HG03520 (cell line): ENCODE measurements around the gene MFAP3L.

Source experiments
- ATAC-seq: cut with Tn5 transposase; IDR thresholded peaks from one replicate; pipeline ENCODE4 v1.9.1; 2021; ENCODE audit warnings: mild to moderate bottlenecking, moderate library complexity; ENCODE audit not compliant: unreplicated experiment

The MFAP3L gene

GRCh38 chr4:170022211-170022610, 4.0 kb downstream of the MFAP3L start:
- no peak for ATAC-seq

- ATAC-seq, result no peak
These were observed 8.9 kb downstream of the MFAP3L start for GRCh38 chr4:170017252-170017651.

- ATAC-seq, result no peak
These were observed 10.9 kb downstream of the MFAP3L start for GRCh38 chr4:170015285-170015684.

- no peak for ATAC-seq
These were observed 11.7 kb downstream of the MFAP3L start for GRCh38 chr4:170014359-170015011.

- ATAC-seq, result no peak
These were observed 13.6 kb downstream of the MFAP3L start for GRCh38 chr4:170012629-170012958.

- ATAC-seq, result no peak
These were observed 14.1 kb downstream of the MFAP3L start for GRCh38 chr4:170011921-170012628.

- no peak for ATAC-seq
These were observed 16.9 kb downstream of the MFAP3L start for GRCh38 chr4:170009291-170009690.

- ATAC-seq, result no peak
These were observed 17.4 kb downstream of the MFAP3L start for GRCh38 chr4:170008801-170009200.

GRCh38 chr4:170008371-170008770, 17.8 kb downstream of the MFAP3L start:
- ATAC-seq, result no peak

- ATAC-seq, result no peak
These were observed 19.1 kb downstream of the MFAP3L start for GRCh38 chr4:170007113-170007512.

- ATAC-seq, result no peak
These were observed 20.7 kb downstream of the MFAP3L start for GRCh38 chr4:170005472-170005871.

GRCh38 chr4:170004651-170005295, 21.4 kb downstream of the MFAP3L start:
- no peak for ATAC-seq

- ATAC-seq, result peak; percentile 41
These were observed 22.8 kb downstream of the MFAP3L start for GRCh38 chr4:170003071-170004070.

GRCh38 chr4:170001745-170002267, 24.4 kb downstream of the MFAP3L start:
- no peak for ATAC-seq

- no peak for ATAC-seq
These were observed 25.0 kb downstream of the MFAP3L start for GRCh38 chr4:170001011-170001744.

GRCh38 chr4:169999923-170000322, 26.3 kb downstream of the MFAP3L start:
- ATAC-seq, result no peak

- ATAC-seq, result no peak
These were observed 27.2 kb downstream of the MFAP3L start for GRCh38 chr4:169998981-169999380.

- ATAC-seq, result no peak
These were observed 29.6 kb downstream of the MFAP3L start for GRCh38 chr4:169996379-169997240.

- ATAC-seq, result no peak
These were observed 32.7 kb downstream of the MFAP3L start for GRCh38 chr4:169993531-169993930.
